ENCODE measurements around the gene SH3PXD2A.

SH3PXD2A gene

GRCh38 chr10:103890194-103890658 is 34.9 kb upstream of the SH3PXD2A start:
- Histone ChIP-seq H3K4me3 (ENCODE audit: low read depth, low read length) (no peak overlapping the region), H3K4me1 (peaks cover 21% of the 10 kb centered on the region), H3K4me2 (ENCODE audit: low read length) (no peak overlapping the region), H3K36me3 (ENCODE audit: control insufficient read depth, insufficient read depth, low read length) (no peaks in the 10 kb centered on the region), H3K27me3 (ENCODE audit: control insufficient read depth, insufficient read depth, low read length) (no peaks in the 10 kb centered on the region), H2AFZ (no peak overlapping the region), H3K27ac (peak overlapping the region; percentile 20), H3K79me2 (no peaks in the 10 kb centered on the region), H3K9me3 (ENCODE audit: control insufficient read depth, low read length) (no peaks in the 10 kb centered on the region), H3K9ac (no peak overlapping the region)
- TF ChIP-seq, protein P1, sequence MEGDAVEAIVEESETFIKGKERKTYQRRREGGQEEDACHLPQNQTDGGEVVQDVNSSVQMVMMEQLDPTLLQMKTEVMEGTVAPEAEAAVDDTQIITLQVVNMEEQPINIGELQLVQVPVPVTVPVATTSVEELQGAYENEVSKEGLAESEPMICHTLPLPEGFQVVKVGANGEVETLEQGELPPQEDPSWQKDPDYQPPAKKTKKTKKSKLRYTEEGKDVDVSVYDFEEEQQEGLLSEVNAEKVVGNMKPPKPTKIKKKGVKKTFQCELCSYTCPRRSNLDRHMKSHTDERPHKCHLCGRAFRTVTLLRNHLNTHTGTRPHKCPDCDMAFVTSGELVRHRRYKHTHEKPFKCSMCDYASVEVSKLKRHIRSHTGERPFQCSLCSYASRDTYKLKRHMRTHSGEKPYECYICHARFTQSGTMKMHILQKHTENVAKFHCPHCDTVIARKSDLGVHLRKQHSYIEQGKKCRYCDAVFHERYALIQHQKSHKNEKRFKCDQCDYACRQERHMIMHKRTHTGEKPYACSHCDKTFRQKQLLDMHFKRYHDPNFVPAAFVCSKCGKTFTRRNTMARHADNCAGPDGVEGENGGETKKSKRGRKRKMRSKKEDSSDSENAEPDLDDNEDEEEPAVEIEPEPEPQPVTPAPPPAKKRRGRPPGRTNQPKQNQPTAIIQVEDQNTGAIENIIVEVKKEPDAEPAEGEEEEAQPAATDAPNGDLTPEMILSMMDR (IDR thresholded peaks at IDR 0.05) = no peak

GRCh38 chr10:103889121-103889720 is 33.8 kb upstream of the SH3PXD2A start:
- Histone ChIP-seq H3K4me3 (ENCODE audit: low read depth, low read length) (no peak overlapping the region), H2AFZ (no peak overlapping the region), H3K9ac (no peak overlapping the region), H3K4me1 (peaks cover 11% of the 10 kb centered on the region), H3K36me3 (ENCODE audit: control insufficient read depth, insufficient read depth, low read length) (no peaks in the 10 kb centered on the region), H3K79me2 (no peaks in the 10 kb centered on the region), H3K4me2 (ENCODE audit: low read length) (no peak overlapping the region), H3K9me3 (ENCODE audit: control insufficient read depth, low read length) (no peaks in the 10 kb centered on the region), H3K27me3 (ENCODE audit: control insufficient read depth, insufficient read depth, low read length) (no peaks in the 10 kb centered on the region), H3K27ac (no peak overlapping the region)
- TF ChIP-seq, protein P1 (IDR thresholded peaks at IDR 0.05) = no peak

GRCh38 chr10:103888113-103888841 is 32.9 kb upstream of the SH3PXD2A start:
- TF ChIP-seq, protein P1 (IDR thresholded peaks at IDR 0.05) = peak; percentile 90
- no peaks in the 10 kb centered on the region for H3K36me3 ChIP-seq (ENCODE audit: control insufficient read depth, insufficient read depth, low read length)
- H3K9me3 ChIP-seq (ENCODE audit: control insufficient read depth, low read length) = no peaks in the 10 kb centered on the region
- H3K4me1 ChIP-seq = peaks cover 4% of the 10 kb centered on the region
- H3K27ac ChIP-seq = no peak overlapping the region
- H3K79me2 ChIP-seq = no peaks in the 10 kb centered on the region
- H2AFZ ChIP-seq = no peak overlapping the region
- no peak overlapping the region for H3K4me3 ChIP-seq (ENCODE audit: low read depth, low read length)
- no peaks in the 10 kb centered on the region for H3K27me3 ChIP-seq (ENCODE audit: control insufficient read depth, insufficient read depth, low read length)
- no peak overlapping the region for H3K4me2 ChIP-seq (ENCODE audit: low read length)
- no peak overlapping the region for H3K9ac ChIP-seq

DNA sequence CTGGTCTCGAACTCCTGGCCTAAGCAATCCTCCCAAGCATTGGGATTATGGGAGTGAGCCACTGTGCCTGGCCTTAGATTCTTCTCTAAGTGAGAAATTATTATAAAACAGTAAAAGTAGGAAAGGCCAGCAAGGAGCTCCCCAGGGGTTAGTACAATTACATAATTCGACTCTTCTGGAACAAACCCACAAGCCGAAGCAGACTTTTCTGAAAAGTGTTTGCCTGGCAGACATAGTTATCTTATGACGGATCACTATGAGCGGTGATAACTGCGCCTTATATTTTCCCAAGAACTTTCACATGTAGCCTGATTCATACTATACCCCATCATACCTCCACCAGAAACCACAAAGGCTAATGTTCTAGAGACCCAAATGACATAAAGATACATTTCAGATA is 30.2 kb upstream of the SH3PXD2A start:
- Histone ChIP-seq H3K4me2 (ENCODE audit: low read length) (no peak overlapping the region), H3K27me3 (ENCODE audit: control insufficient read depth, insufficient read depth, low read length) (no peaks in the 10 kb centered on the region), H3K4me1 (no peaks in the 10 kb centered on the region), H3K27ac (no peak overlapping the region), H3K9ac (no peak overlapping the region), H3K36me3 (ENCODE audit: control insufficient read depth, insufficient read depth, low read length) (no peaks in the 10 kb centered on the region), H3K9me3 (ENCODE audit: control insufficient read depth, low read length) (no peaks in the 10 kb centered on the region), H3K4me3 (ENCODE audit: low read depth, low read length) (no peak overlapping the region), H3K79me2 (no peaks in the 10 kb centered on the region), H2AFZ (no peak overlapping the region)
- TF ChIP-seq, protein P1 (IDR thresholded peaks at IDR 0.05) = no peak

All from parathyroid adenoma (tissue), 2 donors.